ENCODE measurements around the gene C11orf21.
A peak's percentile ranks its signal among the peaks of the same experiment; 100 is the strongest.

Gene C11orf21

GRCh38 chr11:2305788-2306451 is 4.2 kb upstream of the C11orf21 start:
- Mint-ChIP-seq H3K9me3 (no peaks in the 10 kb centered on the region), H3K4me3 (peak overlapping the region; percentile 74), H3K27ac (peak overlapping the region; percentile 59), H3K27me3 (no peaks in the 10 kb centered on the region), H3K36me3 (no peaks in the 10 kb centered on the region), H3K4me1 (peaks cover 48% of the 10 kb centered on the region)

- no peaks in the 10 kb centered on the region for H3K9me3 Mint-ChIP-seq
- H3K4me1 Mint-ChIP-seq, result peaks cover 53% of the 10 kb centered on the region
- no peak overlapping the region for H3K27ac Mint-ChIP-seq
- H3K36me3 Mint-ChIP-seq, result no peaks in the 10 kb centered on the region
- no peaks in the 10 kb centered on the region for H3K27me3 Mint-ChIP-seq
- peak overlapping the region; percentile 74 for H3K4me3 Mint-ChIP-seq
These were observed 3.5 kb upstream of the C11orf21 start for GRCh38 chr11:2305140-2305778.

- Mint-ChIP-seq H3K4me1 (peaks cover 55% of the 10 kb centered on the region), H3K27ac (peak overlapping the region; percentile 68), H3K9me3 (no peaks in the 10 kb centered on the region), H3K27me3 (no peaks in the 10 kb centered on the region), H3K36me3 (no peaks in the 10 kb centered on the region), H3K4me3 (no peak overlapping the region)
These were observed 2.9 kb upstream of the C11orf21 start for GRCh38 chr11:2304506-2305139.

GRCh38 chr11:2303627-2304505 is 2.1 kb upstream of the C11orf21 start:
- Mint-ChIP-seq H3K27ac (peak overlapping the region; percentile 30), H3K9me3 (no peaks in the 10 kb centered on the region), H3K4me3 (peak overlapping the region; percentile 33), H3K27me3 (no peaks in the 10 kb centered on the region), H3K36me3 (no peaks in the 10 kb centered on the region), H3K4me1 (peaks cover 62% of the 10 kb centered on the region)

- no peaks in the 10 kb centered on the region for H3K9me3 Mint-ChIP-seq
- H3K4me1 Mint-ChIP-seq, result peaks cover 63% of the 10 kb centered on the region
- peak overlapping the region; percentile 79 for H3K27ac Mint-ChIP-seq
- no peaks in the 10 kb centered on the region for H3K27me3 Mint-ChIP-seq
- H3K36me3 Mint-ChIP-seq, result no peaks in the 10 kb centered on the region
- H3K4me3 Mint-ChIP-seq, result peak overlapping the region; percentile 91
These were observed 1.3 kb upstream of the C11orf21 start for GRCh38 chr11:2302896-2303626.

- no peaks in the 10 kb centered on the region for H3K9me3 Mint-ChIP-seq
- H3K27me3 Mint-ChIP-seq, result no peaks in the 10 kb centered on the region
- H3K4me1 Mint-ChIP-seq, result peaks cover 66% of the 10 kb centered on the region
- peak overlapping the region; percentile 91 for H3K4me3 Mint-ChIP-seq
- no peaks in the 10 kb centered on the region for H3K36me3 Mint-ChIP-seq
- H3K27ac Mint-ChIP-seq, result peak overlapping the region; percentile 79
These were observed 683 bp upstream of the C11orf21 start for GRCh38 chr11:2302306-2302895.

- H3K27me3 Mint-ChIP-seq, result no peaks in the 10 kb centered on the region
- H3K4me3 Mint-ChIP-seq, result peak overlapping the region; percentile 91
- no peaks in the 10 kb centered on the region for H3K9me3 Mint-ChIP-seq
- peaks cover 62% of the 10 kb centered on the region for H3K4me1 Mint-ChIP-seq
- H3K36me3 Mint-ChIP-seq, result no peaks in the 10 kb centered on the region
- peak overlapping the region; percentile 90 for H3K27ac Mint-ChIP-seq
These were observed 635 bp downstream of the C11orf21 start for GRCh38 chr11:2300936-2301630.

- Mint-ChIP-seq H3K9me3 (no peaks in the 10 kb centered on the region), H3K4me3 (peak overlapping the region; percentile 91), H3K27me3 (no peaks in the 10 kb centered on the region), H3K27ac (no peak overlapping the region), H3K36me3 (no peaks in the 10 kb centered on the region), H3K4me1 (peaks cover 55% of the 10 kb centered on the region)
These were observed 1.3 kb downstream of the C11orf21 start for GRCh38 chr11:2300290-2300935.

- Mint-ChIP-seq H3K27ac (no peak overlapping the region), H3K9me3 (no peaks in the 10 kb centered on the region), H3K36me3 (no peaks in the 10 kb centered on the region), H3K27me3 (no peaks in the 10 kb centered on the region), H3K4me1 (peaks cover 54% of the 10 kb centered on the region), H3K4me3 (peak overlapping the region; percentile 30)
These were observed 1.9 kb downstream of the C11orf21 start for GRCh38 chr11:2299773-2300172.

- no peaks in the 10 kb centered on the region for H3K27me3 Mint-ChIP-seq
- peaks cover 54% of the 10 kb centered on the region for H3K4me1 Mint-ChIP-seq
- peak overlapping the region; percentile 30 for H3K4me3 Mint-ChIP-seq
- no peaks in the 10 kb centered on the region for H3K9me3 Mint-ChIP-seq
- no peaks in the 10 kb centered on the region for H3K36me3 Mint-ChIP-seq
- H3K27ac Mint-ChIP-seq, result no peak overlapping the region
These were observed 2.6 kb downstream of the C11orf21 start for GRCh38 chr11:2298795-2299761.

GRCh38 chr11:2298131-2298794 is 3.5 kb downstream of the C11orf21 start:
- Mint-ChIP-seq H3K4me3 (no peak overlapping the region), H3K36me3 (no peaks in the 10 kb centered on the region), H3K9me3 (no peaks in the 10 kb centered on the region), H3K27me3 (no peaks in the 10 kb centered on the region), H3K27ac (peak overlapping the region; percentile 30), H3K4me1 (peaks cover 52% of the 10 kb centered on the region)

GRCh38 chr11:2297623-2298030 is 4.1 kb downstream of the C11orf21 start:
- no peaks in the 10 kb centered on the region for H3K27me3 Mint-ChIP-seq
- H3K4me3 Mint-ChIP-seq, result peak overlapping the region; percentile 40
- no peaks in the 10 kb centered on the region for H3K9me3 Mint-ChIP-seq
- H3K36me3 Mint-ChIP-seq, result no peaks in the 10 kb centered on the region
- H3K4me1 Mint-ChIP-seq, result peaks cover 47% of the 10 kb centered on the region
- peak overlapping the region; percentile 30 for H3K27ac Mint-ChIP-seq
